ENCODE results near the gene FOXP1. TPM values are rescaled to one million over a fixed set of nuclear protein-coding genes. Genes with fewer than 3 reads are reported as not detected.

Gene FOXP1
- total and polyA plus RNA-seq, 2 donors (not counting 1 experiment from before 2014, with no cell fraction given) = 70.3 to 101 TPM

GRCh38 chr3:71276531-71276930 is 307.0 kb downstream of the FOXP1 start:
- no peaks in the 10 kb centered on the region for H3K36me3 ChIP-seq (ENCODE audit: control insufficient read depth, insufficient read depth, low read length)
- H3K27ac ChIP-seq (ENCODE audit: insufficient read depth, low read length) = no peak overlapping the region
- no peak for DNase-seq (ENCODE audit: low read depth in 2 of 2)
- H3K27me3 ChIP-seq (ENCODE audit: control insufficient read depth, insufficient read depth, low read length) = no peaks in the 10 kb centered on the region
- H3K4me2 ChIP-seq (ENCODE audit: extremely low read depth, insufficient read depth, low read length) = no peak overlapping the region
- H3K9ac ChIP-seq (ENCODE audit: insufficient read depth, low read length) = no peak overlapping the region
- H4K20me1 ChIP-seq (ENCODE audit: control insufficient read depth, extremely low read depth, insufficient read depth, low read length) = no peaks in the 10 kb centered on the region
- no peaks in the 10 kb centered on the region for H3K4me1 ChIP-seq (ENCODE audit: control insufficient read depth, extremely low read depth, insufficient read depth, low read length)
- no peaks in the 10 kb centered on the region for H3K9me3 ChIP-seq (ENCODE audit: control insufficient read depth, insufficient read depth, low read depth, low read length)
- no peak overlapping the region for H2AFZ ChIP-seq (ENCODE audit: low read length)
- TF ChIP-seq EZH2 (IDR thresholded peaks at IDR 0.05; ENCODE audit: low read length, missing control alignments) = no peak
- TF ChIP-seq CTCF (conservative IDR thresholded peaks at IDR 0.05 in 1 of 2, IDR thresholded peaks at IDR 0.05 in 1 of 2; ENCODE audit: low read depth in 1 of 2, low read length in 2 of 2) = no peak
- H3K79me2 ChIP-seq (ENCODE audit: control insufficient read depth, insufficient read depth, low read length) = no peaks in the 10 kb centered on the region
- no peak overlapping the region for H3K4me3 ChIP-seq (replicated peaks in 1 of 4; ENCODE audit: control extremely low read depth in 1 of 4, insufficient read depth in 1 of 4, low read depth in 3 of 4, low read length in 4 of 4)

GRCh38 chr3:71273453-71273852 is 310.1 kb downstream of the FOXP1 start:
- Histone ChIP-seq H3K79me2 (ENCODE audit: control insufficient read depth, insufficient read depth, low read length) (no peaks in the 10 kb centered on the region), H4K20me1 (ENCODE audit: control insufficient read depth, extremely low read depth, insufficient read depth, low read length) (no peaks in the 10 kb centered on the region), H3K9ac (ENCODE audit: insufficient read depth, low read length) (no peak overlapping the region), H3K4me1 (ENCODE audit: control insufficient read depth, extremely low read depth, insufficient read depth, low read length) (no peaks in the 10 kb centered on the region), H3K4me3 (replicated peaks in 1 of 4; ENCODE audit: control extremely low read depth in 1 of 4, insufficient read depth in 1 of 4, low read depth in 3 of 4, low read length in 4 of 4) (no peak overlapping the region), H3K27me3 (ENCODE audit: control insufficient read depth, insufficient read depth, low read length) (no peaks in the 10 kb centered on the region), H3K27ac (ENCODE audit: insufficient read depth, low read length) (no peak overlapping the region), H3K36me3 (ENCODE audit: control insufficient read depth, insufficient read depth, low read length) (no peaks in the 10 kb centered on the region), H2AFZ (ENCODE audit: low read length) (no peak overlapping the region), H3K4me2 (ENCODE audit: extremely low read depth, insufficient read depth, low read length) (no peak overlapping the region), H3K9me3 (ENCODE audit: control insufficient read depth, insufficient read depth, low read depth, low read length) (no peaks in the 10 kb centered on the region)
- DNase-seq (ENCODE audit: low read depth in 2 of 2) = no peak
- no peak for TF ChIP-seq EZH2 (IDR thresholded peaks at IDR 0.05; ENCODE audit: low read length, missing control alignments)
- no peak for TF ChIP-seq CTCF (conservative IDR thresholded peaks at IDR 0.05 in 1 of 2, IDR thresholded peaks at IDR 0.05 in 1 of 2; ENCODE audit: low read depth in 1 of 2, low read length in 2 of 2)

GRCh38 chr3:71271596-71271995 is 311.9 kb downstream of the FOXP1 start:
- no peaks in the 10 kb centered on the region for H3K9me3 ChIP-seq (ENCODE audit: control insufficient read depth, insufficient read depth, low read depth, low read length)
- no peak for TF ChIP-seq CTCF (conservative IDR thresholded peaks at IDR 0.05 in 1 of 2, IDR thresholded peaks at IDR 0.05 in 1 of 2; ENCODE audit: low read depth in 1 of 2, low read length in 2 of 2)

More at GRCh38 chr3:71271596-71271995, 311.9 kb downstream of the FOXP1 start:
- no peaks in the 10 kb centered on the region for H3K36me3 ChIP-seq (ENCODE audit: control insufficient read depth, insufficient read depth, low read length)
- no peak overlapping the region for H3K27ac ChIP-seq (ENCODE audit: insufficient read depth, low read length)
- no peak overlapping the region for H3K4me3 ChIP-seq (replicated peaks in 1 of 4; ENCODE audit: control extremely low read depth in 1 of 4, insufficient read depth in 1 of 4, low read depth in 3 of 4, low read length in 4 of 4)
- H3K9ac ChIP-seq (ENCODE audit: insufficient read depth, low read length) = no peak overlapping the region
- no peaks in the 10 kb centered on the region for H4K20me1 ChIP-seq (ENCODE audit: control insufficient read depth, extremely low read depth, insufficient read depth, low read length)
- H3K79me2 ChIP-seq (ENCODE audit: control insufficient read depth, insufficient read depth, low read length) = no peaks in the 10 kb centered on the region
- DNase-seq (ENCODE audit: low read depth in 2 of 2) = peak; percentile 35 to 56
- no peak overlapping the region for H3K4me2 ChIP-seq (ENCODE audit: extremely low read depth, insufficient read depth, low read length)
- no peaks in the 10 kb centered on the region for H3K4me1 ChIP-seq (ENCODE audit: control insufficient read depth, extremely low read depth, insufficient read depth, low read length)
- H3K27me3 ChIP-seq (ENCODE audit: control insufficient read depth, insufficient read depth, low read length) = no peaks in the 10 kb centered on the region
- H2AFZ ChIP-seq (ENCODE audit: low read length) = no peak overlapping the region

Measured in fibroblast of lung (primary cell).